AG09319 (cell line): Measurements from ENCODE around the gene ANP32A.

Experiments
- DNase-seq: peaks from one replicate; pipeline ENCODE4 v3.0.0-alpha.2; 2010; ENCODE audit warnings: low read depth; ENCODE audit errors: extremely low read depth
- TF ChIP-seq, protein P1 (sequence below): IDR thresholded peaks from 2 replicates; pipeline ENCODE4 v1.5.1; 2011; ENCODE audit warnings: low read depth, mild to moderate bottlenecking, inconsistent platforms, low read length, moderate library complexity

The ANP32A gene

GRCh38 chr15:68806220-68807060 lies 14.3 kb downstream of the ANP32A start:
- TF ChIP-seq, protein P1, sequence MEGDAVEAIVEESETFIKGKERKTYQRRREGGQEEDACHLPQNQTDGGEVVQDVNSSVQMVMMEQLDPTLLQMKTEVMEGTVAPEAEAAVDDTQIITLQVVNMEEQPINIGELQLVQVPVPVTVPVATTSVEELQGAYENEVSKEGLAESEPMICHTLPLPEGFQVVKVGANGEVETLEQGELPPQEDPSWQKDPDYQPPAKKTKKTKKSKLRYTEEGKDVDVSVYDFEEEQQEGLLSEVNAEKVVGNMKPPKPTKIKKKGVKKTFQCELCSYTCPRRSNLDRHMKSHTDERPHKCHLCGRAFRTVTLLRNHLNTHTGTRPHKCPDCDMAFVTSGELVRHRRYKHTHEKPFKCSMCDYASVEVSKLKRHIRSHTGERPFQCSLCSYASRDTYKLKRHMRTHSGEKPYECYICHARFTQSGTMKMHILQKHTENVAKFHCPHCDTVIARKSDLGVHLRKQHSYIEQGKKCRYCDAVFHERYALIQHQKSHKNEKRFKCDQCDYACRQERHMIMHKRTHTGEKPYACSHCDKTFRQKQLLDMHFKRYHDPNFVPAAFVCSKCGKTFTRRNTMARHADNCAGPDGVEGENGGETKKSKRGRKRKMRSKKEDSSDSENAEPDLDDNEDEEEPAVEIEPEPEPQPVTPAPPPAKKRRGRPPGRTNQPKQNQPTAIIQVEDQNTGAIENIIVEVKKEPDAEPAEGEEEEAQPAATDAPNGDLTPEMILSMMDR, result no peak
- DNase-seq, result no peak

GRCh38 chr15:68802373-68802772 lies 18.3 kb downstream of the ANP32A start:
- TF ChIP-seq, protein P1, result no peak
- DNase-seq, result no peak

DNA sequence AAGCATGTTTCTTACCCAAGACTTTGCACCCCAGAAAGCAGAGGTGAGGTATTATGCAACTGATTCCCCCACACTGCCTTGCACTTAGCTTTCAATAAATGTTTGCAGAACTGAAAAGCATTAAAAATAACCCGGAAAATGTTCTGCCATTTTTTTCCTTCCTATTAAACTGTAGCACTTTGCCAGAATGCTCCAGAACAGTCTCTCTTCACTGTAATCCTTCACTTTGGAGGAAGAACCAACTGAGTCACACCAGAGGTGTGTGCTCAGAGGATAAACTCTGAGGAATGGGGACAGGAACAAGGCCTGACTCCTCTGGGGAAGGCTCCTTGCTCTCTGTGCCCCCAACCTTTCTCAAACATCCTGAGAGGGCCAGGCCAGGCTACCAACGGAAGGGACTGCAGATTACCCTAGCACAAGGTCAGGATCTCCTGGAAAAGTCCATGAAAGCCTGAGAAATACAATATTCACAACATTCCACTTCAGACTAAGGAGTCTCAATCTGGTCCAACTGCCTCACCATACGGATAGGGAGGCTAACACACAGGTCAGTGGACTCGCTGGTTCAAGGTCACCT lies 19.0 kb downstream of the ANP32A start:
- DNase-seq, result no peak
- TF ChIP-seq, protein P1, result no peak

GRCh38 chr15:68800875-68801274 lies 19.8 kb downstream of the ANP32A start:
- TF ChIP-seq, protein P1, result no peak
- no peak for DNase-seq

- DNase-seq, result no peak
- TF ChIP-seq, protein P1, result no peak
These were observed 22.2 kb downstream of the ANP32A start for GRCh38 chr15:68798346-68799094.

DNA sequence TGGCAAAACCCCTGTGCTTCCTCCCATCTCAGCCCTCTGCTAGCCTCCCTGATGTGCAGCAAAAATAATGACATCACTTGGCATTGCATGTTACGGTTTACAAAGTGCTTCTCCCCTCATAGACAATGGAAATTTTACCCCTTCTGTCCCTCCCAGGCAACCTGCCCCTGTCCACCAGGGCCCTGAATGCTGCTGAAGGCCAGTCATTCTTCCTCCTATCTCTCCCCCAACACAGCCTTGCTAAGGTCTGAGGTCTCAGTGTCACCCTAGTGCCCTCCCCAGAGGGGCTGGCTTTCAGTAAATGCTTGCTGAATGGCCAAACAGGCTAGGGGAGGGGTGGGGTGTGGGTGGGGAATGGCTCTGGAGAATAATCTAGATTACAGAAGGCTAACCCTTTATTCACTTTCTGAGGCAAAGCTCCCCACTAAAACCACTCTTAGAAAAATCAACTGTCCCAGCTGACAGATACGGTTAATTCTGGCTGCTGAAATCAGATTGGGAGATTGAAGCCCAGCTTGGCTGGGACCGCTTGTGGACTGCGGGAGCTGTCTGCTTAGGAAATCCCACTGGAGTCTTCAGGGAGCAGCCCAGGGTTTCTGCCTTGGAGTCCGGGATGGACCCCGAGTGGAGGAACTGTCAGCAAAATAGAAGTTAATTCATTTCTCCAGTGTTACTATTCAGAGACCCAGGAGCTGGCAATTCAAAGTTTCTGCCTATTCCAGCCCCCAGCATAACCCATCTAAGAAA lies 22.9 kb downstream of the ANP32A start:
- no peak for DNase-seq
- TF ChIP-seq, protein P1, result no peak
